UCSD-AML1 (cell line): ENCODE data around the gene ASCL1.

Experiments
- DNase-seq: peaks from one replicate; lab custom pipeline; 2025; ENCODE audit not compliant: unreplicated experiment; lab: John Stamatoyannopoulos, UW

Gene ASCL1

GRCh38 chr12:102950950-102951619 is 6.4 kb upstream of the ASCL1 start:
- DNase-seq: no peak

GRCh38 chr12:102951841-102952240 is 5.6 kb upstream of the ASCL1 start:
- DNase-seq: no peak

- DNase-seq: no peak
Measured at GRCh38 chr12:102953221-102953620, 4.3 kb upstream of the ASCL1 start.

GRCh38 chr12:102954134-102954533 is 3.3 kb upstream of the ASCL1 start:
- DNase-seq: no peak

GRCh38 chr12:102955926-102956737 is 1.3 kb upstream of the ASCL1 start:
- no peak for DNase-seq

- DNase-seq: no peak
Measured at GRCh38 chr12:102956738-102957327, 641 bp upstream of the ASCL1 start.

GRCh38 chr12:102958073-102958829 is 777 bp downstream of the ASCL1 start:
- DNase-seq: no peak

GRCh38 chr12:102958830-102959176 is 1.3 kb downstream of the ASCL1 start:
- no peak for DNase-seq

GRCh38 chr12:102959391-102959790 is 1.9 kb downstream of the ASCL1 start:
- no peak for DNase-seq

GRCh38 chr12:102960766-102961465 is 3.4 kb downstream of the ASCL1 start:
- no peak for DNase-seq

GRCh38 chr12:102961466-102961855 is 4.0 kb downstream of the ASCL1 start:
- no peak for DNase-seq

GRCh38 chr12:102962532-102962931 is 5.1 kb downstream of the ASCL1 start:
- DNase-seq: no peak

- DNase-seq: no peak
Measured at GRCh38 chr12:102962986-102963385, 5.5 kb downstream of the ASCL1 start.

GRCh38 chr12:102963796-102964195 is 6.3 kb downstream of the ASCL1 start:
- no peak for DNase-seq

GRCh38 chr12:102964872-102965271 is 7.4 kb downstream of the ASCL1 start:
- DNase-seq: no peak

- DNase-seq: no peak
Measured at GRCh38 chr12:102965281-102966155, 8.0 kb downstream of the ASCL1 start.

GRCh38 chr12:102966200-102966863 is 8.9 kb downstream of the ASCL1 start:
- DNase-seq: no peak

- DNase-seq: no peak
Measured at GRCh38 chr12:102970780-102971179, 13.3 kb downstream of the ASCL1 start.

GRCh38 chr12:102971227-102971626 is 13.8 kb downstream of the ASCL1 start:
- no peak for DNase-seq
